Measurements from ENCODE around the gene PDZD2.

- no peak for TF ChIP-seq CTCF (IDR thresholded peaks at IDR 0.05; ENCODE audit: poor library complexity, severe bottlenecking)
- TF ChIP-seq MXI1 (conservative IDR thresholded peaks at IDR 0.05; ENCODE audit: poor library complexity, severe bottlenecking) = no peak
- no peak for TF ChIP-seq EZH2 (IDR thresholded peaks at IDR 0.05; ENCODE audit: borderline replicate concordance, insufficient read depth, low read length, poor library complexity, severe bottlenecking)
- TF ChIP-seq POLR2AphosphoS5 (IDR thresholded peaks at IDR 0.05) = no peak
- no peak for TF ChIP-seq SMC3 (conservative IDR thresholded peaks at IDR 0.05; ENCODE audit: poor library complexity)
- TF ChIP-seq RAD21 (conservative IDR thresholded peaks at IDR 0.05) = no peak
- TF ChIP-seq REST (IDR thresholded peaks at IDR 0.05; ENCODE audit: borderline replicate concordance) = no peak
- TF ChIP-seq EP300 (conservative IDR thresholded peaks at IDR 0.05; ENCODE audit: poor library complexity, severe bottlenecking) = no peak
- no peak for TF ChIP-seq TAF1 (IDR thresholded peaks at IDR 0.05; ENCODE audit: low read depth)
These were observed 69.2 kb downstream of the PDZD2 start for GRCh38 chr5:31708089-31708488.
